IMR-90 (cell line): ENCODE results near the gene STK35. TPM values are rescaled to one million over a fixed set of nuclear protein-coding genes. Genes with fewer than 3 reads are reported as not detected.
A peak's percentile ranks its signal among the peaks of the same experiment; 100 is the strongest.

Source experiments
- ATAC-seq: fragments of 200-7000 bp; cut with Tn5 transposase; 2 replicates; pipeline ENCODE4 v1.9.1; 2020; ENCODE audit warnings: low read depth, mild to moderate bottlenecking, moderate library complexity
- BruUV-seq: library from RNA; stranded (reverse); fragments of 400-500 nt; replicated peaks from 2 replicates; lab custom pipeline; 2021; lab: Mats Ljungman, UMichigan
- CTCF ChIA-PET: fragments of 300-600 bp; formaldehyde crosslinking; extraction: SDS; loops from one replicate; lab custom pipeline; 2021; ENCODE audit warnings: antibody characterized with exemption; lab: Yijun Ruan, JAX
- POLR2A ChIA-PET: fragments of 300-600 bp; sonication (Branson Sonifier 250); formaldehyde crosslinking; loops from one replicate; lab custom pipeline; 2022; ENCODE audit warnings: antibody characterized with exemption; ENCODE audit not compliant: unreplicated experiment; lab: Charles Lee
- DNase-seq: peaks from one replicate; pipeline ENCODE4 v3.0.0; 2013
- H2AFZ ChIP-seq: replicated peaks from 2 replicates; pipeline ENCODE3; 2013; ENCODE audit warnings: low read length, mild to moderate bottlenecking; ENCODE audit not compliant: poor library complexity
- H2AK5ac ChIP-seq: 2 replicates; pipeline ENCODE4 v1.6.1; 2013; ENCODE audit warnings: low read depth, low read length, inconsistent platforms
- H2AK9ac ChIP-seq: replicated peaks from 2 replicates; pipeline ENCODE3; 2013; ENCODE audit warnings: mild to moderate bottlenecking, low read depth, low read length, moderate library complexity; ENCODE audit not compliant: poor library complexity
- H2BK120ac ChIP-seq: 2 replicates; pipeline ENCODE4 v1.6.1; 2013; ENCODE audit warnings: low read depth, low read length, inconsistent platforms
- H2BK15ac ChIP-seq: 3 replicates; pipeline ENCODE4 v1.6.1; 2013; ENCODE audit warnings: low read depth, low read length, inconsistent platforms
- H2BK20ac ChIP-seq: 2 replicates; pipeline ENCODE4 v1.6.1; 2013; ENCODE audit warnings: low read depth, mild to moderate bottlenecking, inconsistent platforms, low read length, moderate library complexity
- H2BK5ac ChIP-seq: 2 replicates; pipeline ENCODE4 v1.6.1; 2013; ENCODE audit warnings: mild to moderate bottlenecking, low read depth, low read length, inconsistent platforms; ENCODE audit not compliant: poor library complexity, severe bottlenecking
- H3K14ac ChIP-seq: replicated peaks from 2 replicates; pipeline ENCODE4 v1.6.1; 2013; ENCODE audit warnings: low read depth, low read length, inconsistent platforms
- H3K18ac ChIP-seq: 2 replicates; pipeline ENCODE4 v1.6.1; 2013; ENCODE audit warnings: low read depth, low read length, control low read depth
- H3K23ac ChIP-seq: 2 replicates; pipeline ENCODE4 v1.6.1; 2013; ENCODE audit warnings: low read depth, low read length, inconsistent platforms
- H3K27ac ChIP-seq: 2 replicates; pipeline ENCODE4 v1.5.1; 2013; ENCODE audit warnings: mild to moderate bottlenecking, control low read depth, low read length; ENCODE audit not compliant: insufficient read depth
- H3K27me3 ChIP-seq: 2 replicates; pipeline ENCODE4 v1.6.1; 2013; ENCODE audit warnings: low read length; ENCODE audit not compliant: control insufficient read depth, insufficient read depth
- H3K36me3 ChIP-seq: 2 replicates; pipeline ENCODE4 v1.6.1; 2013; ENCODE audit warnings: low read length, mixed read lengths; ENCODE audit not compliant: control insufficient read depth, insufficient read depth
- H3K4ac ChIP-seq: 2 replicates; pipeline ENCODE4 v1.6.1; 2013; ENCODE audit warnings: low read depth, low read length, inconsistent platforms
- H3K4me1 ChIP-seq: 2 replicates; pipeline ENCODE4 v1.6.1; 2013; ENCODE audit warnings: low read length, mixed read lengths; ENCODE audit not compliant: control insufficient read depth, insufficient read depth
- H3K4me2 ChIP-seq: 2 replicates; pipeline ENCODE4 v1.6.1; 2013; ENCODE audit warnings: low read depth, mild to moderate bottlenecking, control low read depth, low read length, moderate library complexity
- H3K4me3 ChIP-seq: 2 replicates; pipeline ENCODE4 v1.5.1; 2013; ENCODE audit warnings: low read depth, mild to moderate bottlenecking, control low read depth, low read length, moderate library complexity; ENCODE audit not compliant: insufficient read depth
- H3K56ac ChIP-seq: 2 replicates; pipeline ENCODE4 v1.6.1; 2013; ENCODE audit warnings: low read length, inconsistent platforms; ENCODE audit not compliant: insufficient read depth; ENCODE audit errors: extremely low read depth
- H3K79me1 ChIP-seq, 2 experiments: 2 replicates each; pipeline ENCODE4 v1.6.1; 2013; ENCODE audit warnings: low read length in 2 of 2, inconsistent platforms in 1 of 2, low read depth in 1 of 2
- H3K9ac ChIP-seq: 2 replicates; pipeline ENCODE4 v1.6.1; 2013; ENCODE audit warnings: low read depth, low read length, control low read depth
- H3K9me1 ChIP-seq: 2 replicates; pipeline ENCODE4 v1.6.1; 2013; ENCODE audit warnings: low read length, inconsistent platforms; ENCODE audit not compliant: insufficient read depth
- H3K9me3 ChIP-seq: 2 replicates; pipeline ENCODE4 v1.6.1; 2013; ENCODE audit warnings: low read length; ENCODE audit not compliant: control insufficient read depth, insufficient read depth
- H4K20me1 ChIP-seq: 2 replicates; pipeline ENCODE4 v1.6.1; 2013; ENCODE audit warnings: low read length, inconsistent platforms; ENCODE audit not compliant: insufficient read depth
- H4K5ac ChIP-seq: 2 replicates; pipeline ENCODE4 v1.6.1; 2013; ENCODE audit warnings: mild to moderate bottlenecking, low read depth, low read length, control low read depth
- H4K8ac ChIP-seq, 2 experiments: 2 replicates each; pipeline ENCODE4 v1.6.1; 2013; ENCODE audit warnings: low read depth in 2 of 2, low read length in 2 of 2, control low read depth in 1 of 2, inconsistent platforms in 1 of 2
- H4K91ac ChIP-seq: 2 replicates; pipeline ENCODE4 v1.6.1; 2013; ENCODE audit warnings: low read depth, low read length, inconsistent platforms; ENCODE audit not compliant: insufficient read depth
- BHLHE40 ChIP-seq: fragments of 150-350 bp; IDR thresholded peaks from 2 replicates; pipeline ENCODE4 v1.6.1; 2016; ENCODE audit warnings: mild to moderate bottlenecking, low read depth, low read length
- CEBPB ChIP-seq: IDR thresholded peaks from 2 replicates; pipeline ENCODE4 v1.6.1; 2012; ENCODE audit warnings: low read depth, low read length, improper control_type of control experiment
- CHD1 ChIP-seq: IDR thresholded peaks from 2 replicates; pipeline ENCODE4 v1.6.1; 2012; ENCODE audit warnings: low read depth, low read length, improper control_type of control experiment
- ELK1 ChIP-seq: fragments of 150-350 bp; IDR thresholded peaks from 2 replicates; pipeline ENCODE4 v1.6.1; 2016; ENCODE audit warnings: low read depth, mild to moderate bottlenecking, low read length, moderate library complexity, borderline replicate concordance
- FOS ChIP-seq: fragments of 150-350 bp; IDR thresholded peaks from 2 replicates; pipeline ENCODE4 v1.6.1; 2016; ENCODE audit warnings: low read depth, low read length
- MAFK ChIP-seq: IDR thresholded peaks from 2 replicates; pipeline ENCODE4 v1.6.1; 2012; ENCODE audit warnings: low read depth, low read length, improper control_type of control experiment
- MAZ ChIP-seq: IDR thresholded peaks from 2 replicates; pipeline ENCODE4 v1.6.1; 2012; ENCODE audit warnings: low read depth, mild to moderate bottlenecking, low read length, improper control_type of control experiment, moderate library complexity, borderline replicate concordance
- MXI1 ChIP-seq: IDR thresholded peaks from 2 replicates; pipeline ENCODE4 v1.6.1; 2012; ENCODE audit warnings: low read depth, mild to moderate bottlenecking, low read length, moderate library complexity, borderline replicate concordance
- NFE2L2 ChIP-seq: fragments of 150-350 bp; IDR thresholded peaks from 2 replicates; pipeline ENCODE4 v1.6.1; 2016; ENCODE audit warnings: low read depth, mild to moderate bottlenecking, low read length
- POLR2A ChIP-seq: IDR thresholded peaks from 2 replicates; pipeline ENCODE4 v1.6.1; 2012; ENCODE audit warnings: mild to moderate bottlenecking, low read depth, low read length
- RAD21 ChIP-seq: IDR thresholded peaks from 2 replicates; pipeline ENCODE4 v1.6.1; 2012; ENCODE audit warnings: low read length, improper control_type of control experiment
- RCOR1 ChIP-seq: IDR thresholded peaks from 2 replicates; pipeline ENCODE4 v1.6.1; 2012; ENCODE audit warnings: mild to moderate bottlenecking, low read length, improper control_type of control experiment; ENCODE audit not compliant: insufficient replicate concordance
- RFX5 ChIP-seq: IDR thresholded peaks from 2 replicates; pipeline ENCODE4 v1.8.0; 2012; ENCODE audit warnings: low read depth, mild to moderate bottlenecking, low read length, moderate library complexity
- SMC3 ChIP-seq: fragments of 150-350 bp; IDR thresholded peaks from 2 replicates; pipeline ENCODE4 v1.6.1; 2016; ENCODE audit warnings: low read depth, mild to moderate bottlenecking, antibody characterized with exemption, low read length, moderate library complexity
- USF2 ChIP-seq: fragments of 150-350 bp; IDR thresholded peaks from 2 replicates; pipeline ENCODE4 v1.6.1; 2017; ENCODE audit warnings: mild to moderate bottlenecking, antibody characterized with exemption, low read length, low read depth
- WGBS, 2 experiments: methylation state at CpG; one replicate each; pipeline versions ENCODE4 v1.1.5 to v1.1.7; 2013; ENCODE audit warnings: missing lambda C conversion rate in 2 of 2; ENCODE audit not compliant: insufficient read length in 1 of 2; ENCODE audit errors: extremely low coverage in 2 of 2; 5-methylcytosine and 5-hydroxymethylcytosine counted together
- dilution Hi-C: fragments of 300-500 bp; cut with HindIII; formaldehyde crosslinking; loops from one replicate; pipeline ENCODE4 v1.14.3; 2018; ENCODE audit warnings: low sequenced_read_pairs; ENCODE audit not compliant: unreplicated experiment
- in situ Hi-C: fragments of 300-500 bp; cut with MboI; formaldehyde crosslinking; loops from 3 replicates; pipeline ENCODE4 v1.14.3; 2019; ENCODE audit warnings: low sequenced_read_pairs, inconsistent platforms, mixed read lengths
- intact Hi-C: fragments of 100-400 bp; cut with micrococcal nuclease; formaldehyde crosslinking; loops from 2 replicates; pipeline ENCODE4 v1.10.0; 2022
- polyA plus RNA-seq, 3 experiments: library from polyadenylated mRNA; depleted of rRNA; stranded (reverse); fragments of >200 nt; gene quantifications; 2 replicates each; pipeline ENCODE4 v1.2.3, GENCODE V29; 2012; ENCODE audit warnings: low replicate concordance in 1 of 3
- total RNA-seq: library from RNA; depleted of rRNA; stranded (reverse); fragments of >200 nt; gene quantifications from 2 replicates; pipeline ENCODE4 v1.2.3, GENCODE V29; 2012
- TF ChIP-seq, protein P1 (sequence below): conservative IDR thresholded peaks from 2 replicates; pipeline ENCODE4 v1.5.1; 2012; ENCODE audit warnings: mild to moderate bottlenecking, low read depth, low read length, improper control_type of control experiment

The STK35 gene
- total and polyA plus RNA-seq, 2 of the 4 experiments (the other 2 are of a cell fraction) = 11.1 to 12.0 TPM

DNA sequence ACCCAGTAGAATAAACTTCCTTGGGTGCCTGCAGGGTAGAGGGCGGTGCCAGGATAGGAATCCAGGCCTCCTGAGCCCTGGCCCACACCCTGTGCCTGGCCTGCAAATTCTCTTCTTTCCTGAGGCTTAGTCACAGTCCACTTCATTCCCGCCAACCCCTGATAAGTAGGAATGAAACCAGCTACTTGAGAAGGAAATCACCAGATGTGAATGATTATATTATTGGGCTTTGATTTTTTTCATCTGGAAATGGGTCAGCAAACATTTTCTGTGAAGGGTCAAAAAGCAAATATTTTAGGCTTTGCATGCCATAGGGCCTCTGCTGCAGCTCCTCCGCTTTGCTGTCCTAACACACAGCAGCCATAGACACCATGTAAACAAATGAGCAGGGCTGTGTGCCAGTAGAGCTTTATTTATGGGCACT lies 50.2 kb downstream of the STK35 start:
- Histone ChIP-seq H4K91ac (no peak overlapping the region), H3K4ac (no peak overlapping the region), H3K9me1 (peaks cover 17% of the 10 kb centered on the region), H3K9me3 (no peaks in the 10 kb centered on the region), H4K20me1 (no peaks in the 10 kb centered on the region), H2BK20ac (no peak overlapping the region), H4K5ac (no peak overlapping the region), H3K18ac (no peak overlapping the region), H2BK5ac (no peak overlapping the region), H3K27ac (no peak overlapping the region), H3K4me2 (no peak overlapping the region), H3K36me3 (peaks cover 3% of the 10 kb centered on the region; the same call in 1 of the 2 replicates), H4K8ac (no peak overlapping the region), H3K56ac (no peak overlapping the region), H3K79me1 (peaks cover 6 to 7% of the 10 kb centered on the region in 2 experiments), H2AK5ac (no peak overlapping the region), H3K4me3 (no peak overlapping the region), H2AFZ (no peak overlapping the region), H2AK9ac (no peak overlapping the region), H2BK15ac (no peak overlapping the region), H3K27me3 (no peaks in the 10 kb centered on the region), H3K4me1 (peaks cover 8% of the 10 kb centered on the region), H3K14ac (no peak overlapping the region), H3K23ac (no peak overlapping the region), H3K9ac (no peak overlapping the region), H2BK120ac (no peak overlapping the region)
- dilution Hi-C loops = no loop called here
- TF ChIP-seq MAFK = no peak
- TF ChIP-seq, protein P1, sequence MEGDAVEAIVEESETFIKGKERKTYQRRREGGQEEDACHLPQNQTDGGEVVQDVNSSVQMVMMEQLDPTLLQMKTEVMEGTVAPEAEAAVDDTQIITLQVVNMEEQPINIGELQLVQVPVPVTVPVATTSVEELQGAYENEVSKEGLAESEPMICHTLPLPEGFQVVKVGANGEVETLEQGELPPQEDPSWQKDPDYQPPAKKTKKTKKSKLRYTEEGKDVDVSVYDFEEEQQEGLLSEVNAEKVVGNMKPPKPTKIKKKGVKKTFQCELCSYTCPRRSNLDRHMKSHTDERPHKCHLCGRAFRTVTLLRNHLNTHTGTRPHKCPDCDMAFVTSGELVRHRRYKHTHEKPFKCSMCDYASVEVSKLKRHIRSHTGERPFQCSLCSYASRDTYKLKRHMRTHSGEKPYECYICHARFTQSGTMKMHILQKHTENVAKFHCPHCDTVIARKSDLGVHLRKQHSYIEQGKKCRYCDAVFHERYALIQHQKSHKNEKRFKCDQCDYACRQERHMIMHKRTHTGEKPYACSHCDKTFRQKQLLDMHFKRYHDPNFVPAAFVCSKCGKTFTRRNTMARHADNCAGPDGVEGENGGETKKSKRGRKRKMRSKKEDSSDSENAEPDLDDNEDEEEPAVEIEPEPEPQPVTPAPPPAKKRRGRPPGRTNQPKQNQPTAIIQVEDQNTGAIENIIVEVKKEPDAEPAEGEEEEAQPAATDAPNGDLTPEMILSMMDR = no peak
- no peak for TF ChIP-seq POLR2A
- TF ChIP-seq BHLHE40 = no peak
- no peak for TF ChIP-seq RAD21
- TF ChIP-seq SMC3 = no peak
- TF ChIP-seq MAZ = no peak
- no peak for TF ChIP-seq NFE2L2
- TF ChIP-seq MXI1 = no peak
- TF ChIP-seq RFX5 = no peak
- no peak for TF ChIP-seq RCOR1
- TF ChIP-seq USF2 = no peak
- TF ChIP-seq FOS = no peak
- TF ChIP-seq CHD1 = no peak
- no peak for TF ChIP-seq ELK1
- TF ChIP-seq CEBPB = no peak
- BruUV-seq = no TSS peak
- WGBS, 2 experiments = no CpG with 5 or more reads among the region's 3 CpGs
- CTCF ChIA-PET = interaction anchor here (0.6 kb wide), 1 partner anchor 48 kb away, joined by 3 read pairs; no protein-coding TSS in a partner anchor
- ATAC-seq = peak; percentile 85
- intact Hi-C loops = loop anchor here (5.0 kb wide), 1 partner anchor 50 kb away; the partner anchor contains the start of gene STK35
- in situ Hi-C loops = no loop called here
- DNase-seq = peak; percentile 64
- POLR2A ChIA-PET = no interaction called here
